HepG2 (cell line): ENCODE measurements around the gene IP6K1. TPM values are rescaled to one million over a fixed set of nuclear protein-coding genes. Genes with fewer than 3 reads are reported as not detected.

ENCODE experiments used
- ATAC-seq: fragments of 200-7000 bp; cut with Tn5 transposase; 3 replicates; pipeline ENCODE4 v1.9.1; 2020; ENCODE audit warnings: mild to moderate bottlenecking, moderate library complexity
- BruUV-seq: library from RNA; stranded (reverse); fragments of 400-500 nt; replicated peaks from 2 replicates; lab custom pipeline; 2021; lab: Mats Ljungman, UMichigan
- CTCF ChIA-PET: fragments of 300-600 bp; formaldehyde crosslinking; extraction: SDS; loops from one replicate; lab custom pipeline; 2021; ENCODE audit warnings: low total read pairs, inconsistent platforms, low intra/inter-chr PET ratio; lab: Yijun Ruan, JAX
- POLR2A ChIA-PET: fragments of 350-600 bp; sonication (Branson Sonifier 250); formaldehyde crosslinking; loops from one replicate; lab custom pipeline; 2020; ENCODE audit warnings: antibody characterized with exemption, inconsistent platforms; lab: Yijun Ruan, JAX
- DNase-seq: peaks from one replicate; pipeline ENCODE4 v3.0.0-alpha.2; 2015; ENCODE audit warnings: low spot score
- FAIRE-seq: peaks from 3 replicates; lab custom pipeline; 2011; peaks lifted over from hg19 to GRCh38; lab: Jason Lieb, UNC
- H2AFZ ChIP-seq: one replicate; pipeline ENCODE4 v1.6.1; 2011; ENCODE audit warnings: low read length, inconsistent platforms
- H3K27ac ChIP-seq: fragments of 300-600 bp; 3 replicates; pipeline ENCODE4 v1.8.0; 2011; ENCODE audit warnings: mixed run types, mild to moderate bottlenecking, mixed read lengths, low read length, inconsistent platforms; ENCODE audit not compliant: insufficient read depth; ENCODE audit errors: extremely low read length
- H3K27me3 ChIP-seq, 2 experiments: fragments of 200-600 bp in 1 of 2; 2 replicates in 1 of 2; 3 replicates in 1 of 2; pipeline versions ENCODE4 v1.6.0 to v1.8.0; 2011; ENCODE audit warnings: low read length in 2 of 2, mild to moderate bottlenecking in 2 of 2, moderate library complexity in 2 of 2, inconsistent platforms in 1 of 2; ENCODE audit not compliant: insufficient read depth in 2 of 2, control insufficient read depth in 1 of 2
- H3K36me3 ChIP-seq, 2 experiments: fragments of 200-600 bp in 1 of 2; replicated peaks in 1 of 2; 2 replicates in 1 of 2; 3 replicates in 1 of 2; pipeline versions ENCODE4 v1.5.1 to v1.8.0; 2011; ENCODE audit warnings: low read length in 2 of 2, inconsistent platforms in 1 of 2; ENCODE audit not compliant: insufficient read depth in 2 of 2, control insufficient read depth in 1 of 2
- H3K4me1 ChIP-seq: 2 replicates; pipeline ENCODE4 v1.5.1; 2012; ENCODE audit warnings: low read length, inconsistent platforms; ENCODE audit not compliant: insufficient read depth
- H3K4me2 ChIP-seq: 2 replicates; pipeline ENCODE4 v1.6.0; 2011; ENCODE audit warnings: low read depth, low read length, inconsistent platforms
- H3K4me3 ChIP-seq, 3 experiments: fragments of 200-600 bp in 1 of 3; sonication (generic), shearing (Covaris generic) in 1 of 3; replicated peaks in 1 of 3; 2 replicates each; pipeline ENCODE4 v1.5.1; 2011 to 2016; ENCODE audit warnings: low read length in 3 of 3, inconsistent platforms in 2 of 3, low read depth in 2 of 3, mild to moderate bottlenecking in 2 of 3, control low read depth in 1 of 3, mixed read lengths in 1 of 3; ENCODE audit not compliant: insufficient read depth in 1 of 3
- H3K79me2 ChIP-seq: one replicate; pipeline ENCODE4 v1.6.1; 2011; ENCODE audit warnings: low read length, inconsistent platforms; ENCODE audit not compliant: insufficient read depth
- H3K9ac ChIP-seq: 2 replicates; pipeline ENCODE4 v1.6.0; 2011; ENCODE audit warnings: mild to moderate bottlenecking, low read depth, low read length, inconsistent platforms; ENCODE audit not compliant: insufficient read depth
- H3K9me3 ChIP-seq: 2 replicates; pipeline ENCODE4 v1.5.1; 2012; ENCODE audit warnings: mild to moderate bottlenecking, low read length
- H4K20me1 ChIP-seq: 2 replicates; pipeline ENCODE4 v1.6.0; 2011; ENCODE audit warnings: inconsistent platforms, mild to moderate bottlenecking, low read length, moderate library complexity; ENCODE audit not compliant: insufficient read depth
- DMAP1 ChIP-seq: IDR thresholded peaks from 2 replicates; pipeline ENCODE4 v1.6.1; 2016
- DNMT1 ChIP-seq: sonication (generic); formaldehyde crosslinking; IDR thresholded peaks from 2 replicates; pipeline ENCODE4 v1.5.1; 2020; ENCODE audit warnings: mild to moderate bottlenecking, missing genetic modification reagents
- EZH2 ChIP-seq: conservative IDR thresholded peaks from 2 replicates; pipeline ENCODE4 v1.6.1; 2012; ENCODE audit warnings: mild to moderate bottlenecking, low read depth, low read length, moderate library complexity
- GABPA ChIP-seq, 2 experiments: IDR thresholded peaks; 2 replicates each; pipeline ENCODE4 v1.6.1; 2011 to 2016; ENCODE audit warnings: low read depth in 2 of 2, low read length in 1 of 2, missing biosample characterization in 1 of 2, missing genetic modification characterization in 1 of 2
- KDM3A ChIP-seq: IDR thresholded peaks from 2 replicates; pipeline ENCODE4 v1.6.1; 2018; ENCODE audit warnings: low read depth, missing compliant biosample characterization
- MYC ChIP-seq: sonication (generic); formaldehyde crosslinking; IDR thresholded peaks from 2 replicates; pipeline ENCODE4 v1.9.0; 2021; ENCODE audit warnings: missing genetic modification reagents, borderline replicate concordance
- NR3C1 ChIP-seq: sonication (generic); formaldehyde crosslinking; IDR thresholded peaks from 2 replicates; pipeline ENCODE4 v1.4.0; 2020; ENCODE audit warnings: missing genetic modification reagents
- PAWR ChIP-seq: sonication (generic); formaldehyde crosslinking; IDR thresholded peaks from 2 replicates; pipeline ENCODE4 v1.4.0; 2020; ENCODE audit warnings: missing genetic modification reagents, mild to moderate bottlenecking, borderline replicate concordance
- PHF20 ChIP-seq: sonication (generic); formaldehyde crosslinking; IDR thresholded peaks from 2 replicates; pipeline ENCODE4 v1.5.0; 2020; ENCODE audit warnings: mild to moderate bottlenecking, missing genetic modification reagents
- PITX1 ChIP-seq: sonication (generic); formaldehyde crosslinking; IDR thresholded peaks from 2 replicates; pipeline ENCODE4 v1.5.1; 2020; ENCODE audit warnings: mild to moderate bottlenecking, missing genetic modification reagents
- ZMAT3 ChIP-seq: sonication (generic); formaldehyde crosslinking; conservative IDR thresholded peaks from 2 replicates; pipeline ENCODE4 v1.7.0; 2021; ENCODE audit warnings: missing genetic modification reagents
- ZNF589 ChIP-seq: sonication (generic); formaldehyde crosslinking; conservative IDR thresholded peaks from 2 replicates; pipeline ENCODE4 v1.8.0; 2022; ENCODE audit warnings: mild to moderate bottlenecking, moderate library complexity, missing genetic modification reagents
- ZNF737 ChIP-seq: sonication (generic); formaldehyde crosslinking; IDR thresholded peaks from 2 replicates; pipeline ENCODE4 v1.5.0; 2020; ENCODE audit warnings: missing genetic modification reagents, mild to moderate bottlenecking, borderline replicate concordance
- ZSCAN20 ChIP-seq: sonication (generic); formaldehyde crosslinking; IDR thresholded peaks from 2 replicates; pipeline ENCODE4 v1.4.0; 2020; ENCODE audit warnings: missing genetic modification reagents, mild to moderate bottlenecking, borderline replicate concordance
- WGBS: methylation state at CpG from one replicate; pipeline ENCODE4 v1.1.6; 2017; ENCODE audit warnings: low lambda C conversion rate; 5-methylcytosine and 5-hydroxymethylcytosine counted together
- in situ Hi-C: cut with HindIII; loops from 2 replicates; pipeline ENCODE4 v1.10.0; 2017; ENCODE audit warnings: low pct_unique_long_range_greater_than_20kb; ENCODE audit not compliant: extremely low pct_ligation_motif_present
- intact Hi-C: fragments of 100-400 bp; cut with micrococcal nuclease; formaldehyde crosslinking; loops from one replicate; pipeline ENCODE4 v1.10.0; 2022; ENCODE audit not compliant: unreplicated experiment
- polyA plus RNA-seq, 8 experiments: library from polyadenylated mRNA; depleted of rRNA in 3 of 8; stranded (reverse) in 7 of 8; unstranded in 1 of 8; fragments of >200 nt; fragmentation: Illumina TruSeq in 4 of 8; extraction: Trizol in 4 of 8; gene quantifications; 2 replicates each; pipeline versions ENCODE4 v1.2.1 to v1.2.3, GENCODE V29; 2011 to 2016; ENCODE audit warnings: low read depth in 4 of 8, missing spikeins in 1 of 8, mixed read lengths in 1 of 8; ENCODE audit not compliant: insufficient read depth in 1 of 8
- total RNA-seq, 5 experiments: library from RNA; depleted of rRNA; stranded (reverse); fragments of >200 nt; fragmentation: Illumina TruSeq; extraction: Trizol; gene quantifications; 2 replicates each; pipeline ENCODE4 v1.2.3, GENCODE V29; 2016; ENCODE audit warnings: low read depth in 1 of 5
- TF ChIP-seq, protein P1 (sequence below): sonication (generic); formaldehyde crosslinking; IDR thresholded peaks from 2 replicates; pipeline ENCODE4 v1.5.0; 2020; ENCODE audit warnings: mild to moderate bottlenecking, low read depth, missing genetic modification reagents, borderline replicate concordance

The IP6K1 gene
- total and polyA plus RNA-seq, 2 of the 13 experiments (the other 11 are each of a cell fraction or from before 2014, with no cell fraction given): 17.7 to 29.7 TPM

- no TSS peak for BruUV-seq
- CTCF ChIA-PET: no interaction called here
- DNase-seq: no peak
- ATAC-seq: no peak
- H3K27me3 ChIP-seq: no peaks in the 10 kb centered on the region; a peak in 1 of 5 replicates
- peaks cover 26% of the 10 kb centered on the region for H3K79me2 ChIP-seq
- no peak overlapping the region for H3K4me2 ChIP-seq
- H3K4me1 ChIP-seq: peaks cover 40% of the 10 kb centered on the region
- no peak overlapping the region for H3K9ac ChIP-seq
- TF ChIP-seq ZNF589: no peak
- no peak for TF ChIP-seq ZNF737 (CRISPR knock-in tag)
- TF ChIP-seq PAWR: no peak
- no peak for TF ChIP-seq DMAP1 (CRISPR knock-in tag)
- no peak for TF ChIP-seq ZSCAN20 (CRISPR knock-in tag)
- TF ChIP-seq PHF20 (CRISPR knock-in tag): no peak
- TF ChIP-seq PITX1 (CRISPR knock-in tag): no peak
- TF ChIP-seq, protein P1, sequence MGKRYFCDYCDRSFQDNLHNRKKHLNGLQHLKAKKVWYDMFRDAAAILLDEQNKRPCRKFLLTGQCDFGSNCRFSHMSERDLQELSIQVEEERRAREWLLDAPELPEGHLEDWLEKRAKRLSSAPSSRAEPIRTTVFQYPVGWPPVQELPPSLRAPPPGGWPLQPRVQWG (CRISPR knock-in tag): no peak
- TF ChIP-seq NR3C1 (CRISPR knock-in tag): no peak
- no peak for TF ChIP-seq ZMAT3 (CRISPR knock-in tag)
- TF ChIP-seq EZH2: no peak
- TF ChIP-seq MYC (CRISPR knock-in tag): no peak
- no peak for TF ChIP-seq DNMT1
- TF ChIP-seq GABPA (IDR thresholded peaks at IDR 0.05; ENCODE audit: low read depth, low read length): no peak
- no peak for TF ChIP-seq GABPA (CRISPR knock-in tag; IDR thresholded peaks at IDR 0.05; ENCODE audit: low read depth)
- no peak for TF ChIP-seq KDM3A (CRISPR knock-in tag)
- H4K20me1 ChIP-seq: no peaks in the 10 kb centered on the region
- 0 out of 5 replicates have a peak, but pooled peaks cover 0 to 1% of the 10 kb centered on the region in 2 experiments for H3K36me3 ChIP-seq
- no peak overlapping the region for H3K27ac ChIP-seq
- H3K9me3 ChIP-seq: no peaks in the 10 kb centered on the region
- in situ Hi-C loops: no loop called here
- 87% methylated on average over 2 of the region's 2 CpGs for WGBS
- POLR2A ChIA-PET: interaction anchor here (1.6 kb wide), 1 partner anchor 15 kb away, joined by 7 read pairs; the partner anchor contains the start of gene INKA1
- no peak for FAIRE-seq
- intact Hi-C loops: loop anchor here (5.0 kb wide), 1 partner anchor 56 kb away; no protein-coding TSS in a partner anchor
- H2AFZ ChIP-seq: no peak overlapping the region
- H3K4me3 ChIP-seq: no peak overlapping the region
Measured at GRCh38 chr3:49788056-49788455, 1.7 kb upstream of the IP6K1 start.
